ENCODE measurements around the gene USP14. TPM values are rescaled to one million over a fixed set of nuclear protein-coding genes. Genes with fewer than 3 reads are reported as not detected.

Gene USP14
- total RNA-seq, 2 donors from 2014 or later: 18.0 to 21.5 TPM

GRCh38 chr18:191725-192124, 33.4 kb downstream of the USP14 start:
- Histone ChIP-seq H3K9me3 (no peaks in the 10 kb centered on the region), H3K36me3 (peaks cover 4% of the 10 kb centered on the region), H3K4me3 (no peak overlapping the region), H3K4me1 (no peaks in the 10 kb centered on the region), H3K27ac (no peak overlapping the region), H3K27me3 (no peaks in the 10 kb centered on the region)
- no peak for TF ChIP-seq CTCF (IDR thresholded peaks at IDR 0.05)
- no peak for DNase-seq (ENCODE audit: low spot score)

GRCh38 chr18:192801-193200, 34.4 kb downstream of the USP14 start:
- H3K36me3 ChIP-seq: peaks cover 13% of the 10 kb centered on the region
- no peak overlapping the region for H3K4me3 ChIP-seq
- no peak for TF ChIP-seq CTCF (IDR thresholded peaks at IDR 0.05)
- no peaks in the 10 kb centered on the region for H3K4me1 ChIP-seq
- no peak overlapping the region for H3K27ac ChIP-seq
- DNase-seq (ENCODE audit: low spot score): no peak
- no peaks in the 10 kb centered on the region for H3K27me3 ChIP-seq
- H3K9me3 ChIP-seq: no peaks in the 10 kb centered on the region

GRCh38 chr18:195651-196050, 37.3 kb downstream of the USP14 start:
- Histone ChIP-seq H3K4me1 (no peaks in the 10 kb centered on the region), H3K9me3 (no peaks in the 10 kb centered on the region), H3K4me3 (no peak overlapping the region), H3K36me3 (peaks cover 34% of the 10 kb centered on the region), H3K27ac (no peak overlapping the region), H3K27me3 (no peaks in the 10 kb centered on the region)
- no peak for TF ChIP-seq CTCF (IDR thresholded peaks at IDR 0.05)
- DNase-seq (ENCODE audit: low spot score): no peak

GRCh38 chr18:199214-199613, 40.9 kb downstream of the USP14 start:
- H3K27me3 ChIP-seq: no peaks in the 10 kb centered on the region
- no peak for DNase-seq (ENCODE audit: low spot score)
- peaks cover 53% of the 10 kb centered on the region for H3K36me3 ChIP-seq
- no peaks in the 10 kb centered on the region for H3K9me3 ChIP-seq
- no peak overlapping the region for H3K4me3 ChIP-seq
- no peak for TF ChIP-seq CTCF (IDR thresholded peaks at IDR 0.05)
- H3K4me1 ChIP-seq: no peaks in the 10 kb centered on the region
- no peak overlapping the region for H3K27ac ChIP-seq

DNA sequence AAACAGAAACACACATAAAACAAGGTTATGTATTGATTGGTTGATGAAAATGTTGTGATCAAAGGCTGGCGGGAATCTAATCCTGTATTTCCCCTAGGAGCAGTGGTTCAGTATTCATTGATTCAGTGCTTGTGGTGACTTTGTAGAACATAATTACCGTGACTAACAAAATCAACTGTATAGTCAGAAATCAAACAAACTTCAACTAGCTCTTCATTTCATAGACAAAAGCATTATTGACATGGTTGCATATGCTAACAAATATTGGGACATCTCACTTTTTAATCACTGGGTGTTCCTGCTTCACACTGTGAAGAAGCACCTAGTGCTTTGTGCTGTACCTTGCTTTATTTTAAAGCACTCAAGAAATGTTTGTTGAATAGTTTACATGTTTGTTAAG, 41.4 kb downstream of the USP14 start:
- no peak for TF ChIP-seq CTCF (IDR thresholded peaks at IDR 0.05)
- H3K27ac ChIP-seq: no peak overlapping the region
- no peaks in the 10 kb centered on the region for H3K27me3 ChIP-seq
- H3K4me3 ChIP-seq: no peak overlapping the region
- H3K9me3 ChIP-seq: no peaks in the 10 kb centered on the region
- H3K36me3 ChIP-seq: peaks cover 57% of the 10 kb centered on the region
- DNase-seq (ENCODE audit: low spot score): no peak
- no peaks in the 10 kb centered on the region for H3K4me1 ChIP-seq

DNA sequence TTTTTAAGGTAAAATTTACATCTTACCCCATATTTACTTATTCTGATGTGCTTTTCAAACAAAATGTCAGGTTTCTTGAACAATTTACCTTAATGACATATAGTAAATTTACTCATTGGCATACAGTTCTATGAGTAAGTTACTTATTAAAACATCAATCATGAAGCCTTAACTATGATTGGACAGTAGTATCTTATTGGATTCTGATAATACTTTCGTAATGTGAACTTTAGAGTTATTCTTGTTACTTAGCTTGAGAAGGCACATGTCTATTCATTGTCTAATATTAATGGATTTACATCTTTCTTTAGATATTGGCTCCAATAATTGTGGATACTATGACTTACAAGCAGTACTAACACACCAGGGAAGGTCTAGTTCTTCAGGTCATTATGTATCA, 51.7 kb downstream of the USP14 start:
- TF ChIP-seq CTCF (IDR thresholded peaks at IDR 0.05): no peak
- DNase-seq (ENCODE audit: low spot score): no peak
- Histone ChIP-seq H3K36me3 (peaks cover 56% of the 10 kb centered on the region), H3K27ac (no peak overlapping the region), H3K27me3 (no peaks in the 10 kb centered on the region), H3K9me3 (no peaks in the 10 kb centered on the region), H3K4me1 (no peaks in the 10 kb centered on the region), H3K4me3 (no peak overlapping the region)
